ENCODE measurements around the gene ASIC4.

Gene ASIC4

GRCh38 chr2:219573166-219573565 is 58.9 kb downstream of the ASIC4 start:
- Histone ChIP-seq H3K9me3 (ENCODE audit: insufficient read depth, low read length) (no peaks in the 10 kb centered on the region), H3K9ac (ENCODE audit: insufficient read length, low read depth) (no peak overlapping the region), H3K27me3 (ENCODE audit: insufficient read depth, insufficient read length) (no peaks in the 10 kb centered on the region), H3K36me3 (ENCODE audit: insufficient read depth, insufficient read length, low read length) (peaks cover 18% of the 10 kb centered on the region), H3K4me1 (ENCODE audit: insufficient read depth, insufficient read length) (peaks cover 30% of the 10 kb centered on the region), H3K4me3 (ENCODE audit: insufficient read length, low read depth) (no peak overlapping the region)
- TF ChIP-seq ZNF274 (IDR thresholded peaks at IDR 0.05; ENCODE audit: low read depth, low read length): no peak
- TF ChIP-seq YY1 (IDR thresholded peaks at IDR 0.05; ENCODE audit: insufficient read depth, insufficient read length): no peak
- DNase-seq (ENCODE audit: low read depth, low spot score): no peak

GRCh38 chr2:219574484-219575311 is 60.4 kb downstream of the ASIC4 start:
- no peak for DNase-seq (ENCODE audit: low read depth, low spot score)
- H3K27me3 ChIP-seq (ENCODE audit: insufficient read depth, insufficient read length): no peaks in the 10 kb centered on the region
- peaks cover 5% of the 10 kb centered on the region for H3K36me3 ChIP-seq (ENCODE audit: insufficient read depth, insufficient read length, low read length)
- H3K9ac ChIP-seq (ENCODE audit: insufficient read length, low read depth): peak overlapping the region; percentile 38
- TF ChIP-seq SUZ12 (IDR thresholded peaks at IDR 0.05; ENCODE audit: extremely low read depth, insufficient read depth, insufficient read length): no peak
- no peak for TF ChIP-seq YY1 (IDR thresholded peaks at IDR 0.05; ENCODE audit: insufficient read depth, insufficient read length)
- TF ChIP-seq ZNF274 (IDR thresholded peaks at IDR 0.05; ENCODE audit: low read depth, low read length): no peak
- peaks cover 33% of the 10 kb centered on the region for H3K4me1 ChIP-seq (ENCODE audit: insufficient read depth, insufficient read length)
- H3K9me3 ChIP-seq (ENCODE audit: insufficient read depth, low read length): no peaks in the 10 kb centered on the region
- no peak overlapping the region for H3K4me3 ChIP-seq (ENCODE audit: insufficient read length, low read depth)

- H3K9me3 ChIP-seq (ENCODE audit: insufficient read depth, low read length): no peaks in the 10 kb centered on the region
- no peak for DNase-seq (ENCODE audit: low read depth, low spot score)
- H3K9ac ChIP-seq (ENCODE audit: insufficient read length, low read depth): no peak overlapping the region
- H3K27me3 ChIP-seq (ENCODE audit: insufficient read depth, insufficient read length): no peaks in the 10 kb centered on the region
- H3K4me1 ChIP-seq (ENCODE audit: insufficient read depth, insufficient read length): peaks cover 30% of the 10 kb centered on the region
- no peaks in the 10 kb centered on the region for H3K36me3 ChIP-seq (ENCODE audit: insufficient read depth, insufficient read length, low read length)
- H3K4me3 ChIP-seq (ENCODE audit: insufficient read length, low read depth): no peak overlapping the region
- TF ChIP-seq SUZ12 (IDR thresholded peaks at IDR 0.05; ENCODE audit: extremely low read depth, insufficient read depth, insufficient read length) (no peak), ZNF274 (IDR thresholded peaks at IDR 0.05; ENCODE audit: low read depth, low read length) (no peak), YY1 (IDR thresholded peaks at IDR 0.05; ENCODE audit: insufficient read depth, insufficient read length) (no peak)
Measured at GRCh38 chr2:219575566-219576504, 61.6 kb downstream of the ASIC4 start.

- H3K9me3 ChIP-seq (ENCODE audit: insufficient read depth, low read length): no peaks in the 10 kb centered on the region
- peak overlapping the region; percentile 39 for H3K9ac ChIP-seq (ENCODE audit: insufficient read length, low read depth)
- H3K27me3 ChIP-seq (ENCODE audit: insufficient read depth, insufficient read length): no peaks in the 10 kb centered on the region
- DNase-seq (ENCODE audit: low read depth, low spot score): no peak
- H3K36me3 ChIP-seq (ENCODE audit: insufficient read depth, insufficient read length, low read length): no peaks in the 10 kb centered on the region
- H3K4me1 ChIP-seq (ENCODE audit: insufficient read depth, insufficient read length): peaks cover 29% of the 10 kb centered on the region
- H3K4me3 ChIP-seq (ENCODE audit: insufficient read length, low read depth): no peak overlapping the region
- TF ChIP-seq YY1 (IDR thresholded peaks at IDR 0.05; ENCODE audit: insufficient read depth, insufficient read length) (no peak), SUZ12 (IDR thresholded peaks at IDR 0.05; ENCODE audit: extremely low read depth, insufficient read depth, insufficient read length) (no peak), ZNF274 (IDR thresholded peaks at IDR 0.05; ENCODE audit: low read depth, low read length) (no peak)
Measured at GRCh38 chr2:219576505-219577388, 62.5 kb downstream of the ASIC4 start.

- Histone ChIP-seq H3K27me3 (ENCODE audit: insufficient read depth, insufficient read length) (no peaks in the 10 kb centered on the region), H3K9ac (ENCODE audit: insufficient read length, low read depth) (no peak overlapping the region), H3K4me1 (ENCODE audit: insufficient read depth, insufficient read length) (peaks cover 20% of the 10 kb centered on the region), H3K9me3 (ENCODE audit: insufficient read depth, low read length) (no peaks in the 10 kb centered on the region), H3K4me3 (ENCODE audit: insufficient read length, low read depth) (no peak overlapping the region), H3K36me3 (ENCODE audit: insufficient read depth, insufficient read length, low read length) (no peaks in the 10 kb centered on the region)
- no peak for DNase-seq (ENCODE audit: low read depth, low spot score)
- no peak for TF ChIP-seq YY1 (IDR thresholded peaks at IDR 0.05; ENCODE audit: insufficient read depth, insufficient read length)
- TF ChIP-seq ZNF274 (IDR thresholded peaks at IDR 0.05; ENCODE audit: low read depth, low read length): no peak
- TF ChIP-seq SUZ12 (IDR thresholded peaks at IDR 0.05; ENCODE audit: extremely low read depth, insufficient read depth, insufficient read length): no peak
Measured at GRCh38 chr2:219578811-219579613, 64.7 kb downstream of the ASIC4 start.

- no peak overlapping the region for H3K4me3 ChIP-seq (ENCODE audit: insufficient read length, low read depth)
Measured at GRCh38 chr2:219581346-219581745, 67.1 kb downstream of the ASIC4 start.

More at GRCh38 chr2:219581346-219581745, 67.1 kb downstream of the ASIC4 start:
- no peaks in the 10 kb centered on the region for H3K9me3 ChIP-seq (ENCODE audit: insufficient read depth, low read length)
- no peak overlapping the region for H3K9ac ChIP-seq (ENCODE audit: insufficient read length, low read depth)
- H3K4me1 ChIP-seq (ENCODE audit: insufficient read depth, insufficient read length): peaks cover 9% of the 10 kb centered on the region
- peaks cover 3% of the 10 kb centered on the region for H3K27me3 ChIP-seq (ENCODE audit: insufficient read depth, insufficient read length)
- no peaks in the 10 kb centered on the region for H3K36me3 ChIP-seq (ENCODE audit: insufficient read depth, insufficient read length, low read length)
- no peak for DNase-seq (ENCODE audit: low read depth, low spot score)
- no peak for TF ChIP-seq ZNF274 (IDR thresholded peaks at IDR 0.05; ENCODE audit: low read depth, low read length)
- no peak for TF ChIP-seq YY1 (IDR thresholded peaks at IDR 0.05; ENCODE audit: insufficient read depth, insufficient read length)
- no peak for TF ChIP-seq SUZ12 (IDR thresholded peaks at IDR 0.05; ENCODE audit: extremely low read depth, insufficient read depth, insufficient read length)

Measured in NT2/D1 (cell line).